MM.1S (cell line): ENCODE results near the gene CACHD1.

Experiments
- DNase-seq: peaks from one replicate; pipeline ENCODE4 v3.0.0-alpha.2; 2015
- H2AFZ ChIP-seq: fragments of 300-600 bp; sonication (generic); 2 replicates; pipeline ENCODE4 v1.6.0; 2016; ENCODE audit warnings: antibody characterized with exemption, low read length
- H3F3A ChIP-seq: fragments of 300-600 bp; sonication (generic); 2 replicates; pipeline ENCODE4 v1.6.1; 2016; ENCODE audit warnings: mild to moderate bottlenecking, antibody characterized with exemption, low read length, moderate library complexity, mixed read lengths; ENCODE audit not compliant: insufficient read depth
- H3K27ac ChIP-seq: fragments of 300-600 bp; sonication (generic); 2 replicates; pipeline ENCODE4 v1.5.1; 2016; ENCODE audit warnings: mild to moderate bottlenecking, low read length
- H3K27me3 ChIP-seq: fragments of 300-600 bp; sonication (generic); replicated peaks from 2 replicates; pipeline ENCODE4 v1.6.0; 2016; ENCODE audit warnings: low read length; ENCODE audit not compliant: insufficient read depth
- H3K36me3 ChIP-seq: fragments of 300-600 bp; sonication (generic); replicated peaks from 2 replicates; pipeline ENCODE4 v1.6.1; 2016; ENCODE audit warnings: mild to moderate bottlenecking, low read length, mixed read lengths; ENCODE audit not compliant: insufficient read depth
- H3K4me1 ChIP-seq: fragments of 300-600 bp; sonication (generic); 2 replicates; pipeline ENCODE4 v1.6.1; 2016; ENCODE audit warnings: low read length, mixed read lengths
- H3K4me2 ChIP-seq: fragments of 300-600 bp; sonication (generic); 2 replicates; pipeline ENCODE4 v1.6.0; 2016; ENCODE audit warnings: low read depth, low read length
- H3K4me3 ChIP-seq: fragments of 300-600 bp; sonication (generic); 2 replicates; pipeline ENCODE4 v1.5.1; 2016; ENCODE audit warnings: low read length, mixed read lengths
- H3K79me2 ChIP-seq: fragments of 300-600 bp; sonication (generic); 2 replicates; pipeline ENCODE4 v1.6.1; 2016; ENCODE audit warnings: mixed run types, low read length, mixed read lengths
- H3K9ac ChIP-seq: fragments of 300-600 bp; sonication (generic); 2 replicates; pipeline ENCODE4 v1.6.1; 2016; ENCODE audit warnings: low read length, mixed read lengths
- H3K9me2 ChIP-seq: fragments of 300-600 bp; sonication (generic); replicated peaks from 2 replicates; pipeline ENCODE4 v1.6.1; 2016; ENCODE audit warnings: mild to moderate bottlenecking, low read length, mixed read lengths; ENCODE audit not compliant: insufficient read depth
- H3K9me3 ChIP-seq: fragments of 300-600 bp; sonication (generic); replicated peaks from 2 replicates; pipeline ENCODE4 v1.6.1; 2016; ENCODE audit warnings: mild to moderate bottlenecking, low read length, mixed read lengths; ENCODE audit not compliant: insufficient read depth
- H4K20me1 ChIP-seq: fragments of 300-600 bp; sonication (generic); 2 replicates; pipeline ENCODE4 v1.6.1; 2016; ENCODE audit warnings: mild to moderate bottlenecking, low read length, moderate library complexity, mixed read lengths; ENCODE audit not compliant: insufficient read depth
- EZH2 ChIP-seq: fragments of 300-600 bp; sonication (generic); optimal IDR thresholded peaks from 2 replicates; pipeline ENCODE3; 2017; ENCODE audit warnings: low read depth, mild to moderate bottlenecking, antibody characterized with exemption, low read length, mixed read lengths
- EZH2phosphoT487 ChIP-seq: fragments of 300-600 bp; sonication (generic); IDR thresholded peaks from 2 replicates; pipeline ENCODE4 v1.6.1; 2018; ENCODE audit warnings: antibody characterized with exemption, low read length
- TF ChIP-seq, protein P1 (sequence below): fragments of 300-600 bp; sonication (generic); IDR thresholded peaks from 2 replicates; pipeline ENCODE4 v1.5.1; 2016; ENCODE audit warnings: antibody characterized with exemption, low read length, mixed read lengths

Gene CACHD1

GRCh38 chr1:64569411-64569810, 99.5 kb downstream of the CACHD1 start:
- no peak for DNase-seq
- Histone ChIP-seq H3K9me2 (no peaks in the 10 kb centered on the region), H3K4me2 (no peak overlapping the region), H4K20me1 (no peaks in the 10 kb centered on the region), H3K27ac (no peak overlapping the region), H3K4me3 (no peak overlapping the region), H3F3A (no peaks in the 10 kb centered on the region), H3K4me1 (no peaks in the 10 kb centered on the region), H3K9me3 (no peaks in the 10 kb centered on the region), H3K36me3 (no peaks in the 10 kb centered on the region), H2AFZ (no peak overlapping the region), H3K9ac (no peak overlapping the region), H3K79me2 (no peaks in the 10 kb centered on the region), H3K27me3 (no peaks in the 10 kb centered on the region)
- TF ChIP-seq, protein P1, sequence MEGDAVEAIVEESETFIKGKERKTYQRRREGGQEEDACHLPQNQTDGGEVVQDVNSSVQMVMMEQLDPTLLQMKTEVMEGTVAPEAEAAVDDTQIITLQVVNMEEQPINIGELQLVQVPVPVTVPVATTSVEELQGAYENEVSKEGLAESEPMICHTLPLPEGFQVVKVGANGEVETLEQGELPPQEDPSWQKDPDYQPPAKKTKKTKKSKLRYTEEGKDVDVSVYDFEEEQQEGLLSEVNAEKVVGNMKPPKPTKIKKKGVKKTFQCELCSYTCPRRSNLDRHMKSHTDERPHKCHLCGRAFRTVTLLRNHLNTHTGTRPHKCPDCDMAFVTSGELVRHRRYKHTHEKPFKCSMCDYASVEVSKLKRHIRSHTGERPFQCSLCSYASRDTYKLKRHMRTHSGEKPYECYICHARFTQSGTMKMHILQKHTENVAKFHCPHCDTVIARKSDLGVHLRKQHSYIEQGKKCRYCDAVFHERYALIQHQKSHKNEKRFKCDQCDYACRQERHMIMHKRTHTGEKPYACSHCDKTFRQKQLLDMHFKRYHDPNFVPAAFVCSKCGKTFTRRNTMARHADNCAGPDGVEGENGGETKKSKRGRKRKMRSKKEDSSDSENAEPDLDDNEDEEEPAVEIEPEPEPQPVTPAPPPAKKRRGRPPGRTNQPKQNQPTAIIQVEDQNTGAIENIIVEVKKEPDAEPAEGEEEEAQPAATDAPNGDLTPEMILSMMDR = no peak

GRCh38 chr1:64570267-64570855, 100.4 kb downstream of the CACHD1 start:
- H4K20me1 ChIP-seq = no peaks in the 10 kb centered on the region
- no peaks in the 10 kb centered on the region for H3K27me3 ChIP-seq
- H3K9me3 ChIP-seq = no peaks in the 10 kb centered on the region
- H3K4me1 ChIP-seq = no peaks in the 10 kb centered on the region
- H3K4me3 ChIP-seq = no peak overlapping the region
- H3K79me2 ChIP-seq = no peaks in the 10 kb centered on the region
- TF ChIP-seq EZH2phosphoT487 (no peak), EZH2 (no peak)
- TF ChIP-seq, protein P1 = no peak
- no peaks in the 10 kb centered on the region for H3F3A ChIP-seq
- H2AFZ ChIP-seq = no peak overlapping the region
- H3K4me2 ChIP-seq = no peak overlapping the region
- H3K9ac ChIP-seq = no peak overlapping the region
- H3K27ac ChIP-seq = no peak overlapping the region
- no peaks in the 10 kb centered on the region for H3K36me3 ChIP-seq
- no peaks in the 10 kb centered on the region for H3K9me2 ChIP-seq
- DNase-seq = no peak

- H3K36me3 ChIP-seq = no peaks in the 10 kb centered on the region
- no peaks in the 10 kb centered on the region for H3K79me2 ChIP-seq
- no peaks in the 10 kb centered on the region for H3K27me3 ChIP-seq
- no peak overlapping the region for H3K27ac ChIP-seq
- H3K9me2 ChIP-seq = no peaks in the 10 kb centered on the region
- DNase-seq = no peak
- H3K9ac ChIP-seq = no peak overlapping the region
- TF ChIP-seq, protein P1 = no peak
- TF ChIP-seq EZH2 (no peak), EZH2phosphoT487 (no peak)
- no peak overlapping the region for H2AFZ ChIP-seq
- H3K4me3 ChIP-seq = no peak overlapping the region
- H4K20me1 ChIP-seq = no peaks in the 10 kb centered on the region
- no peak overlapping the region for H3K4me2 ChIP-seq
- no peaks in the 10 kb centered on the region for H3F3A ChIP-seq
- no peaks in the 10 kb centered on the region for H3K4me1 ChIP-seq
- H3K9me3 ChIP-seq = no peaks in the 10 kb centered on the region
Observed at GRCh38 chr1:64572222-64572900, 102.4 kb downstream of the CACHD1 start.
